Forelimb muscle (tissue), 1 donor: ENCODE data around the gene PRIMPOL. TPM values are rescaled to one million over a fixed set of nuclear protein-coding genes. Genes with fewer than 3 reads are reported as not detected.

ENCODE experiments used
- polyA plus RNA-seq: library from polyadenylated mRNA; unstranded; fragments of 120-200 nt; gene quantifications from one replicate; pipeline ENCODE4 v1.2.1, GENCODE V29; 2013; ENCODE audit not compliant: insufficient read length

Gene PRIMPOL
- polyA plus RNA-seq, 1 donor, result 31.6 TPM

Other genes starting within 250 kb of the PRIMPOL start
- gene IRF2, start 175.2 kb upstream of the PRIMPOL start, polyA plus RNA-seq, result 17.3 TPM
- 44.7 TPM for gene CASP3, start 291 bp upstream of the PRIMPOL start, polyA plus RNA-seq
- gene CENPU, start 84.4 kb downstream of the PRIMPOL start, polyA plus RNA-seq, result 16.5 TPM
- 42.9 TPM for gene ACSL1, start 176.2 kb downstream of the PRIMPOL start, polyA plus RNA-seq